Activated CD4-positive, CD25-positive, alpha-beta regulatory T cell treated with anti-CD3 and anti-CD28 coated beads, Interleukin-2, amount 50 U/mL, for 24 hours (primary cell): ENCODE data around the gene FNDC5.
A peak's percentile ranks its signal among the peaks of the same experiment; 100 is the strongest.

Experiments used
- ATAC-seq, 2 donors: fragments of 150-1000 bp; cut with Tn5 transposase; one replicate each; pipeline ENCODE4 v1.10.0; 2021; ENCODE audit warnings: mild to moderate bottlenecking in 1 of 2, moderate library complexity in 1 of 2

The FNDC5 gene

GRCh38 chr1:32863881-32864245 is 6.8 kb downstream of the FNDC5 start:
- ATAC-seq, result no peak

- ATAC-seq, result no peak
Observed at GRCh38 chr1:32863218-32863880, 7.4 kb downstream of the FNDC5 start.

- no peak for ATAC-seq
Observed at GRCh38 chr1:32861904-32862695, 8.6 kb downstream of the FNDC5 start.

GRCh38 chr1:32860566-32860965 is 10.1 kb downstream of the FNDC5 start:
- ATAC-seq, result no peak

GRCh38 chr1:32859915-32860314 is 10.8 kb downstream of the FNDC5 start:
- no peak for ATAC-seq

- ATAC-seq, result no peak
Observed at GRCh38 chr1:32858791-32859190, 11.9 kb downstream of the FNDC5 start.

GRCh38 chr1:32858136-32858535 is 12.6 kb downstream of the FNDC5 start:
- no peak for ATAC-seq

GRCh38 chr1:32855861-32856617 is 14.7 kb downstream of the FNDC5 start:
- ATAC-seq, result no peak

- peak; percentile 32 to 48 for ATAC-seq
Observed at GRCh38 chr1:32848354-32849063, 22.2 kb downstream of the FNDC5 start.

GRCh38 chr1:32831878-32832277 is 38.8 kb downstream of the FNDC5 start:
- no peak for ATAC-seq

GRCh38 chr1:32830092-32830852 is 40.4 kb downstream of the FNDC5 start:
- ATAC-seq, result no peak

GRCh38 chr1:32828341-32828740 is 42.4 kb downstream of the FNDC5 start:
- ATAC-seq, result no peak

GRCh38 chr1:32825181-32825580 is 45.5 kb downstream of the FNDC5 start:
- no peak for ATAC-seq

- ATAC-seq, result no peak
Observed at GRCh38 chr1:32818804-32819541, 51.7 kb downstream of the FNDC5 start.

GRCh38 chr1:32817815-32818786 is 52.6 kb downstream of the FNDC5 start:
- peak in 1 of 2 donors; percentile 0 for ATAC-seq

GRCh38 chr1:32817159-32817814 is 53.4 kb downstream of the FNDC5 start, which contains the start of the genes S100PBP and YARS1:
Gene S100PBP, plus strand, starts transcription at chr1:32817653. Its CDS starts 8,447 bp downstream, at chr1:32826100.
Gene YARS1, minus strand, starts transcription at chr1:32817358. Its CDS starts 114 bp downstream, at chr1:32817244.
- ATAC-seq, result peak; percentile 95 to 96

GRCh38 chr1:32816676-32817158 is 54.0 kb downstream of the FNDC5 start:
- ATAC-seq, result peak; percentile 0 to 19

GRCh38 chr1:32813941-32814739 is 56.6 kb downstream of the FNDC5 start:
- ATAC-seq, result no peak
